Heart right ventricle (tissue), 16 donors: ENCODE measurements around the gene SLC37A4. TPM values are rescaled to one million over a fixed set of nuclear protein-coding genes. Genes with fewer than 3 reads are reported as not detected.

Experiments used
- ATAC-seq, 8 donors: fragments of 200-7000 bp; cut with Tn5 transposase; one replicate each; pipeline ENCODE4 v1.9.1; 2020; ENCODE audit warnings: mild to moderate bottlenecking in 8 of 8, moderate library complexity in 8 of 8, moderate number of reproducible peaks in 1 of 8
- DNase-seq, 2 donors: peaks; one replicate each; pipeline ENCODE4 v3.0.0-alpha.2; 2020
- H3K27ac ChIP-seq, 10 donors: fragments of 200-600 bp; sonication (generic) in 2 of 10; one replicate each; pipeline versions ENCODE4 v1.5.0 to v1.8.0; 2020 to 2022; ENCODE audit warnings: mild to moderate bottlenecking in 3 of 10
- H3K27me3 ChIP-seq, 7 donors: fragments of 200-600 bp; one replicate each; pipeline ENCODE4 v1.8.0; 2021 to 2022; ENCODE audit warnings: mild to moderate bottlenecking in 2 of 7
- H3K36me3 ChIP-seq, 9 donors: fragments of 200-600 bp; sonication (generic) in 1 of 9; one replicate each; pipeline versions ENCODE4 v1.5.0 to v1.8.0; 2020 to 2022; ENCODE audit warnings: mild to moderate bottlenecking in 2 of 9
- H3K4me1 ChIP-seq, 9 donors: fragments of 200-600 bp; sonication (generic) in 1 of 9; one replicate each; pipeline versions ENCODE4 v1.5.0 to v1.8.0; 2020 to 2022; ENCODE audit warnings: mild to moderate bottlenecking in 4 of 9
- H3K4me3 ChIP-seq, 10 donors: fragments of 200-600 bp; sonication (generic) in 2 of 10; one replicate each; pipeline versions ENCODE4 v1.5.0 to v1.8.0; 2020 to 2022; ENCODE audit warnings: mild to moderate bottlenecking in 7 of 10, moderate library complexity in 2 of 10
- H3K9me3 ChIP-seq, 11 donors: fragments of 200-600 bp in 10 of 11; sonication (generic) in 2 of 11; one replicate each; pipeline versions ENCODE4 v1.5.0 to v1.8.0; 2013 to 2022; ENCODE audit warnings: mild to moderate bottlenecking in 2 of 11, control low read depth in 1 of 11, moderate library complexity in 1 of 11
- WGBS, 2 donors: extraction: QIAGEN DNeasy Blood & Tissue Kit; methylation state at CpG; one replicate each; pipeline ENCODE4 v1.1.7; 2013; ENCODE audit warnings: inconsistent platforms in 1 of 2; 5-methylcytosine and 5-hydroxymethylcytosine counted together
- intact Hi-C, 10 donors: fragments of 100-400 bp; cut with DNase I; formaldehyde crosslinking; loops; one replicate each; pipeline versions ENCODE4 v1.11.1 to v1.14.2; 2022
- polyA plus RNA-seq, 2 donors: library from polyadenylated mRNA; stranded (reverse); fragments of 200-250 nt; gene quantifications; one replicate each; pipeline ENCODE4 v1.2.3, GENCODE V29; 2013
- total RNA-seq, 10 donors: library from RNA; stranded (reverse); fragmentation: NEBNext Ultra II Directional in 3 of 10; extraction: Animal tissue kit (Norgen Biotek cat#: 25700) in 3 of 10; gene quantifications; one replicate each; pipeline versions ENCODE4 v1.2.1 to v1.2.4, GENCODE V29; 2021 to 2023
- TF ChIP-seq, protein P1 (sequence below), 9 donors: fragments of 200-600 bp; sonication (generic) in 2 of 9; IDR thresholded peaks; one replicate each; pipeline versions ENCODE4 v1.5.0 to v1.8.0; 2021 to 2022; ENCODE audit warnings: antibody characterized with exemption in 9 of 9, mild to moderate bottlenecking in 5 of 9, moderate library complexity in 1 of 9
- donor health status: Arrhythmogenic right ventricular cardiomyopathy.
- donor health status: ischemic (EF 13 %, LVEDD 7.1; RV severe dilation, severe dysfunction).
- donor health status: healthy with polysubstance abuse.
- donor health status: DM: no; HTN: yes; CAD: no.
- donor health status: DM: no; HTN: no; CAD: no.
- donor health status: ischemic (EF 25% LVEDD 6.9; RV normal size, moderate dysfunction).
- donor health status: ischemic (EF 25% LVEDD 5.7; RV mildly dilated, moderate dysfunction).
- donor health status: healthy.
- donor health status: DM: yes; HTN: yes; CAD: no.
- donor health status: Ischemic cardiomyopathy.
- donor health status: ischemic (EF 35%, LVEDD 5.7; RV mildly dilated, moderate dysfunction).
- donor health status: nonischemic (EF 11% LVEDD 7.7; RV severe dilation, severe dysfunction).
- donor health status: DM: yes; HTN: yes; CAD: no.
- donor health status: PGD.
- donor health status: ischemic (EF 29% LVEDD 5.4; RV normal size, mild dysfunction).
- donor health status: nonischemic (EF 23%, LVEDD 6.1; RV moderate dilation, normal function).

SLC37A4 gene
- total and polyA plus RNA-seq, 12 donors: 3.8 to 12.0 (median 6.9) TPM

DNA sequence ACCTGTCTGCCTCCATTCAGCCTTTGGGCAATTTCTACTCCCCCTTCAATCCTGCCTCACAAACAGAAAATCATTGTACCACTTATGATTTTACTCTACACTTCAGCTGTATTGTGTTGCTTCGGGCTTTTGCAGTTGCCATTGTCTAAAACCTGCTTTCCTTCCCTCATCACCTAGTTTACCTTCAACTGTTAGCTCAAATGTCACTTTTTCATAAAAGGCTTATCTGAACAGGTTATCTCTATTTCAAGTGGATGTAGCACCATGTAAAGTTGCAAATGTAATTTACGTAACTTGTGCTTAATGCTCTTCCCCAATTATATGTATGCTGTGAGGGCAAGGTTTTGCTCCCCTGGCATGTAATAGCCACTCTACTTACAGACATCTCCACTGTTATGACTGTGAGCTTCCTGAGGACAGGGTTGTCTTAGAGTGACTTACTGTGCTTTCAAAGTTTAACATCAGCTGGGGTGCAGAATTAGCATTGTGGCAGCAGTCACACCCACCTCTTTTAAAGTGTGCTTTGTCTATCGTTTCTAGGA lies 18.0 kb downstream of the SLC37A4 start:
- WGBS, 2 donors: 80 to 84% methylated on average over 3 of the region's 3 CpGs
- intact Hi-C loops: loop anchor here in 1 of 10 donors (10.0 kb wide), 1 partner anchor 52 kb away; the partner anchor contains the start of gene VPS11
- TF ChIP-seq, protein P1, sequence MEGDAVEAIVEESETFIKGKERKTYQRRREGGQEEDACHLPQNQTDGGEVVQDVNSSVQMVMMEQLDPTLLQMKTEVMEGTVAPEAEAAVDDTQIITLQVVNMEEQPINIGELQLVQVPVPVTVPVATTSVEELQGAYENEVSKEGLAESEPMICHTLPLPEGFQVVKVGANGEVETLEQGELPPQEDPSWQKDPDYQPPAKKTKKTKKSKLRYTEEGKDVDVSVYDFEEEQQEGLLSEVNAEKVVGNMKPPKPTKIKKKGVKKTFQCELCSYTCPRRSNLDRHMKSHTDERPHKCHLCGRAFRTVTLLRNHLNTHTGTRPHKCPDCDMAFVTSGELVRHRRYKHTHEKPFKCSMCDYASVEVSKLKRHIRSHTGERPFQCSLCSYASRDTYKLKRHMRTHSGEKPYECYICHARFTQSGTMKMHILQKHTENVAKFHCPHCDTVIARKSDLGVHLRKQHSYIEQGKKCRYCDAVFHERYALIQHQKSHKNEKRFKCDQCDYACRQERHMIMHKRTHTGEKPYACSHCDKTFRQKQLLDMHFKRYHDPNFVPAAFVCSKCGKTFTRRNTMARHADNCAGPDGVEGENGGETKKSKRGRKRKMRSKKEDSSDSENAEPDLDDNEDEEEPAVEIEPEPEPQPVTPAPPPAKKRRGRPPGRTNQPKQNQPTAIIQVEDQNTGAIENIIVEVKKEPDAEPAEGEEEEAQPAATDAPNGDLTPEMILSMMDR (IDR thresholded peaks at IDR 0.05): no peak
- DNase-seq (no peak), ATAC-seq (no peak)
- no peaks in the 10 kb centered on the region for H3K9me3 ChIP-seq
- H3K27ac ChIP-seq: no peak overlapping the region
- no peak overlapping the region for H3K4me3 ChIP-seq
- H3K36me3 ChIP-seq: peaks cover 0 to 95% (median 20%) of the 10 kb centered on the region in 9 donors
- no peaks in the 10 kb centered on the region for H3K27me3 ChIP-seq
- peaks cover 2 to 23% (median 18%) of the 10 kb centered on the region in 9 donors for H3K4me1 ChIP-seq

DNA sequence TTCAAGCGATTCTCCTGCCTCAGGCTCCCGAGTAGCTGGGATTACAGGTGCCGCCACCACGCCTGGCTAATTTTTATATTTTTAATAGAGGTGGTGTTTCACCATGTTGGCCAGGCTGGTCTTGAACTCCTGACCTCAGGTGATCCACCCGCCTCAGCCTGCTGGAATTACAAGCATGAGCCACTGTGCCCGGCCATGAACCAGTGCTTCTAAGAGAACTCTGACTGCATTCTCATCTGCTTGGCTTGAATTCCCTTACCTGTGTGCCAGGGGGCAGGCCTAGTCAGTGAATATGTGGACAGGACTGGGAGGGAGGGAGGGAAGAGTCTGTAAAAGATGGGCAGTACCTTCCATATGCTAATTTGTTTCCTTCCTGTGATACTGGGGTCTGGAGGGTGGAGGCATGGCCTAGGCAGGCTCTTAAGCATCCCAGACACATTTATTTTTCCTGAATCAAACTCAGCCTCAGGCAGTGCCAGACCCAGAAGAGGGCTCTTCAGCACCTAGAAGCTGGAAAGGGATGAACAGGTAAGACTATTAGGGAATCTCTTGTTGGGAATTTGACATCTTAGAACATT lies 19.1 kb downstream of the SLC37A4 start:
- H3K27me3 ChIP-seq: no peaks in the 10 kb centered on the region
- intact Hi-C loops: loop anchor here in 1 of 10 donors (10.0 kb wide), 1 partner anchor 53 kb away; the partner anchor contains the start of gene VPS11
- ATAC-seq (no peak), DNase-seq (no peak)
- H3K4me3 ChIP-seq: no peak overlapping the region
- 89 to 95% methylated on average over 6 of the region's 6 CpGs for WGBS, 2 donors
- no peaks in the 10 kb centered on the region for H3K9me3 ChIP-seq
- peaks cover 0 to 99% (median 20%) of the 10 kb centered on the region in 9 donors for H3K36me3 ChIP-seq
- H3K27ac ChIP-seq: no peak overlapping the region
- TF ChIP-seq, protein P1 (IDR thresholded peaks at IDR 0.05): no peak
- H3K4me1 ChIP-seq: peaks cover 0 to 16% (median 10%) of the 10 kb centered on the region in 9 donors

DNA sequence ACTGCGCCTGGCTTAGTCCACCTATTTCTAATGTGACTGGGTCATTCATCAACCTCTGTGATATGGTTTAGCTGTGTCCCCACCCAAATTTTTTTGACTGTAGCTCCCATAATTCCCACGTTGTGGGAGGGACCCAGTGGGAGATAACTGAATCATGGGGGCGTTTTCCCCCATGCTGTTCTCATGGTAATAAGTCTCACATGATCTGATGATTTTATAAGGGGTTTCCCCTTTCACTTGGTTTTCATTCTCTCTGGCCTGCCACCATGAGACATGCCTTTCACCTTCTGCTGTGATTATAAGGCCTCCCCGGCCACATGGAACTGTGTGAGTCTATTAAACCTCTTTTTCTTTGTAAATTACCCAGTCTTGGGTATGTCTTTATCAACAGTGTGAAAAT lies 24.0 kb downstream of the SLC37A4 start:
- Histone ChIP-seq H3K27me3 (no peaks in the 10 kb centered on the region), H3K27ac (peak overlapping the region in 1 of 10 donors; percentile 9), H3K36me3 (peaks cover 0 to 99% (median 16%) of the 10 kb centered on the region in 9 donors), H3K4me1 (peaks cover 0 to 8% (median 0%) of the 10 kb centered on the region in 9 donors), H3K9me3 (no peaks in the 10 kb centered on the region), H3K4me3 (no peak overlapping the region)
- TF ChIP-seq, protein P1 (IDR thresholded peaks at IDR 0.05): no peak
- DNase-seq (no peak), ATAC-seq (no peak)
- intact Hi-C loops: no loop called here
- 81 to 85% methylated on average over 4 of the region's 4 CpGs for WGBS, 2 donors

DNA sequence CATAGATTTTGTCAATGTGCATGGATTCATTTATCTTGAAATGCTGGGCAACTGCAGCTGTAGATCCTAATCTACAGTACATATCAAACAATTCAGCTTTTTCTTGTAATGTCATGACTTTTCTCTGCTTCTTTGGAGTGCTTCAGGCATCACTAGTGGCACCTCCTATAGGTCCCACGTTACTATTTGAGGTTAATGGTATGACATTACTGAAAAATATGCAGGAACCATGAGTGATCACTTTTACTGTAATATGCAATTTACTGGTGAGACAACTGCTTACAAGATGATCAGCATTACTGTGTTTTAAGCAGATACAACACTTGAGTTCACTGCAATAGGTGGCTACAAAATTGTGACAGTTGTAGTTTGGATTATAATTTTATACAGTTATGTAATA lies 29.8 kb downstream of the SLC37A4 start:
- ATAC-seq: no peak
- peaks cover 0 to 71% (median 36%) of the 10 kb centered on the region in 9 donors for H3K36me3 ChIP-seq
- peaks cover 4 to 36% (median 26%) of the 10 kb centered on the region in 9 donors for H3K4me1 ChIP-seq
- no peak for DNase-seq
- H3K27me3 ChIP-seq: no peaks in the 10 kb centered on the region
- no peak overlapping the region for H3K4me3 ChIP-seq
- TF ChIP-seq, protein P1 (IDR thresholded peaks at IDR 0.05): no peak
- H3K9me3 ChIP-seq: no peaks in the 10 kb centered on the region
- intact Hi-C loops: no loop called here
- H3K27ac ChIP-seq: no peak overlapping the region
- WGBS, 2 donors: 61 to 73% methylated on average over 1 of the region's 1 CpG
